ENCODE measurements around the gene ZNF860.

- no peak for TF ChIP-seq CTCF (IDR thresholded peaks at IDR 0.05)
- TF ChIP-seq POLR2AphosphoS5 (IDR thresholded peaks at IDR 0.05), result no peak
- no peak for TF ChIP-seq POLR2A (IDR thresholded peaks at IDR 0.05; ENCODE audit: low read depth)
- no peak for TF ChIP-seq EP300 (IDR thresholded peaks at IDR 0.05)
These were observed 56.4 kb downstream of the ZNF860 start for GRCh38 chr3:32037932-32038267.

Data from esophagus muscularis mucosa (tissue), 4 donors.